ENCODE measurements around the gene RHNO1.

- no peak for TF ChIP-seq CTCF (conservative IDR thresholded peaks at IDR 0.05; ENCODE audit: low read depth, low read length)
- no peak for TF ChIP-seq EZH2 (IDR thresholded peaks at IDR 0.05; ENCODE audit: low read length, unreplicated experiment)
Observed at GRCh38 chr12:2895051-2895451, 18.0 kb downstream of the RHNO1 start.
